OCI-LY3 (cell line): ENCODE measurements around the gene PTPRN2.

Experiments used
- H2AFZ ChIP-seq: fragments of 200-600, 300-600 bp; shearing (Covaris generic); 2 replicates; pipeline ENCODE4 v1.6.0; 2014; ENCODE audit warnings: antibody characterized with exemption, low read depth, low read length
- H3K27ac ChIP-seq: fragments of 200-600, 300-600 bp; sonication (generic); 2 replicates; pipeline ENCODE4 v1.5.1; 2014; ENCODE audit warnings: mild to moderate bottlenecking, low read length, moderate library complexity, mixed read lengths
- H3K27me3 ChIP-seq: fragments of 200-600, 300-600 bp; sonication (generic); 2 replicates; pipeline ENCODE4 v1.6.1; 2014; ENCODE audit warnings: low read depth, low read length, mixed read lengths
- H3K36me3 ChIP-seq: fragments of 200-600, 300-600 bp; sonication (generic); replicated peaks from 2 replicates; pipeline ENCODE3; 2014; ENCODE audit warnings: low read depth, low read length, mixed read lengths
- H3K4me1 ChIP-seq: fragments of 300-600, 200-600 bp; sonication (generic); 2 replicates; pipeline ENCODE4 v1.6.1; 2014; ENCODE audit warnings: low read length, mixed read lengths
- H3K4me2 ChIP-seq: fragments of 200-600, 300-600 bp; sonication (generic); 2 replicates; pipeline ENCODE4 v1.6.1; 2014; ENCODE audit warnings: low read length, mixed read lengths
- H3K4me3 ChIP-seq: fragments of 300-600, 200-600 bp; sonication (generic); 2 replicates; pipeline ENCODE4 v1.5.1; 2014; ENCODE audit warnings: antibody characterized with exemption, mild to moderate bottlenecking, low read length, moderate library complexity
- H3K79me2 ChIP-seq: fragments of 300-600, 200-600 bp; shearing (Covaris generic); 2 replicates; pipeline ENCODE4 v1.6.1; 2014; ENCODE audit warnings: mild to moderate bottlenecking, low read length, mixed read lengths
- H3K9ac ChIP-seq: fragments of 300-600, 200-600 bp; shearing (Covaris generic); 2 replicates; pipeline ENCODE4 v1.6.0; 2014; ENCODE audit warnings: mild to moderate bottlenecking, low read length, moderate library complexity
- H3K9me3 ChIP-seq: fragments of 200-600, 300-600 bp; shearing (Covaris generic); 2 replicates; pipeline ENCODE4 v1.6.1; 2014; ENCODE audit warnings: low read length, mixed read lengths; ENCODE audit not compliant: insufficient read depth
- H4K20me1 ChIP-seq: fragments of 200-600, 300-600 bp; sonication (generic); 2 replicates; pipeline ENCODE4 v1.6.1; 2016; ENCODE audit warnings: low read length, mixed read lengths; ENCODE audit not compliant: insufficient read depth
- CTCF ChIP-seq: fragments of 200-600, 300-600 bp; sonication (generic); IDR thresholded peaks from 2 replicates; pipeline ENCODE4 v1.5.1; 2014; ENCODE audit warnings: antibody characterized with exemption, low read length, low read depth
- EZH2phosphoT487 ChIP-seq: fragments of 200-600 bp; shearing (Covaris generic); IDR thresholded peaks from 2 replicates; pipeline ENCODE4 v1.6.1; 2018; ENCODE audit warnings: antibody characterized with exemption, mixed run types, low read depth

PTPRN2 gene

GRCh38 chr7:157630301-157630853, 957.2 kb downstream of the PTPRN2 start:
- Histone ChIP-seq H3K4me1 (no peaks in the 10 kb centered on the region), H3K4me3 (no peak overlapping the region), H4K20me1 (no peaks in the 10 kb centered on the region), H3K27ac (no peak overlapping the region), H3K27me3 (no peaks in the 10 kb centered on the region), H3K4me2 (no peak overlapping the region), H3K79me2 (no peaks in the 10 kb centered on the region), H3K9me3 (no peaks in the 10 kb centered on the region), H2AFZ (no peak overlapping the region), H3K36me3 (no peaks in the 10 kb centered on the region), H3K9ac (no peak overlapping the region)
- TF ChIP-seq EZH2phosphoT487: no peak
- TF ChIP-seq CTCF: no peak

DNA sequence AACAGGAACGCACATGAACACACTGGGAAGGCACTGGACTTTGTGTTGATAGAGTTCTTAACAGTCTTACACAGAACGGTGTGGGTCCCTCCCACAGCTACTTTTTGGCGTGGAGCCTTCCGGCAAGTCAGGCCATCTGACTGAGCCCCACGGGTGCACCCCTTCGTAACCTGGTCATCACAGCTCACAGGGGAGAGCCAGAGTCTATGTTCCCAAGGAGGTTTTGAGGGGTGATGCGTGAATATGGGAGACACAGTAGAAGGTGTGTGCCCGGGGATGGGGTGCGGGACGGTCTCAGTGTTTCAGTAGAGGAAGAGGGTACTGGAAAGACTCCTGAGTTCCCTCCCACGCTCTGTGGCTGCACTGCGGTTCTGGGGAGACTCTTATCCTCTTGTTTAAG, 959.2 kb downstream of the PTPRN2 start:
- no peaks in the 10 kb centered on the region for H3K79me2 ChIP-seq
- no peaks in the 10 kb centered on the region for H3K4me1 ChIP-seq
- H3K27ac ChIP-seq: no peak overlapping the region
- no peaks in the 10 kb centered on the region for H3K36me3 ChIP-seq
- no peak for TF ChIP-seq EZH2phosphoT487
- TF ChIP-seq CTCF: no peak
- H3K4me2 ChIP-seq: no peak overlapping the region
- H2AFZ ChIP-seq: no peak overlapping the region
- H3K9me3 ChIP-seq: no peaks in the 10 kb centered on the region
- no peaks in the 10 kb centered on the region for H3K27me3 ChIP-seq
- H3K4me3 ChIP-seq: no peak overlapping the region
- H4K20me1 ChIP-seq: no peaks in the 10 kb centered on the region
- H3K9ac ChIP-seq: no peak overlapping the region

GRCh38 chr7:157627646-157628045, 960.0 kb downstream of the PTPRN2 start:
- Histone ChIP-seq H3K9ac (no peak overlapping the region), H3K27me3 (no peaks in the 10 kb centered on the region), H3K79me2 (no peaks in the 10 kb centered on the region), H3K9me3 (no peaks in the 10 kb centered on the region), H3K4me1 (no peaks in the 10 kb centered on the region), H3K36me3 (no peaks in the 10 kb centered on the region), H3K4me3 (no peak overlapping the region), H4K20me1 (no peaks in the 10 kb centered on the region), H2AFZ (no peak overlapping the region), H3K27ac (no peak overlapping the region), H3K4me2 (no peak overlapping the region)
- no peak for TF ChIP-seq EZH2phosphoT487
- TF ChIP-seq CTCF: no peak

- H3K27me3 ChIP-seq: no peaks in the 10 kb centered on the region
- no peaks in the 10 kb centered on the region for H3K36me3 ChIP-seq
- H3K9me3 ChIP-seq: no peaks in the 10 kb centered on the region
- H2AFZ ChIP-seq: no peak overlapping the region
- H3K4me3 ChIP-seq: no peak overlapping the region
- no peaks in the 10 kb centered on the region for H3K79me2 ChIP-seq
- no peaks in the 10 kb centered on the region for H4K20me1 ChIP-seq
- no peaks in the 10 kb centered on the region for H3K4me1 ChIP-seq
- H3K9ac ChIP-seq: no peak overlapping the region
- no peak overlapping the region for H3K4me2 ChIP-seq
- TF ChIP-seq EZH2phosphoT487 (no peak), CTCF (no peak)
- H3K27ac ChIP-seq: no peak overlapping the region
These were observed 960.6 kb downstream of the PTPRN2 start for GRCh38 chr7:157627033-157627432.
